Measurements from ENCODE around the gene GRIK5. TPM values are rescaled to one million over a fixed set of nuclear protein-coding genes. Genes with fewer than 3 reads are reported as not detected.
A peak's percentile ranks its signal among the peaks of the same experiment; 100 is the strongest.

Gene GRIK5
- total RNA-seq, 1 experiment from 2014 or later, result not detected

- in situ Hi-C loops (cut with HindIII; ENCODE audit: low pct_unique_long_range_greater_than_20kb, low sequenced_read_pairs), result no loop called here
- no peak for DNase-seq (ENCODE audit: low read depth)
Measured at GRCh38 chr19:41956621-41957020, 113.4 kb downstream of the GRIK5 start.

- DNase-seq (ENCODE audit: low read depth), result no peak
- in situ Hi-C loops (cut with HindIII; ENCODE audit: low pct_unique_long_range_greater_than_20kb, low sequenced_read_pairs), result no loop called here
Measured at GRCh38 chr19:41955521-41955920, 114.5 kb downstream of the GRIK5 start.

- peak; percentile 51 for DNase-seq (ENCODE audit: low read depth)
- in situ Hi-C loops (cut with HindIII; ENCODE audit: low pct_unique_long_range_greater_than_20kb, low sequenced_read_pairs), result no loop called here
Measured at GRCh38 chr19:41951686-41952172, 118.3 kb downstream of the GRIK5 start.

Other genes with a start within 250 kb of the GRIK5 start
- gene LYPD4, start 225.5 kb downstream of the GRIK5 start, total RNA-seq (2014; rRNA removed; shearing (Covaris generic); ENCODE audit: low replicate concordance), result not detected in 2 replicates
- not detected in 2 replicates for gene DMRTC2, start 225.2 kb downstream of the GRIK5 start, total RNA-seq (2014; rRNA removed; shearing (Covaris generic); ENCODE audit: low replicate concordance)
- gene RPS19, start 210.0 kb downstream of the GRIK5 start, total RNA-seq (2014; rRNA removed; shearing (Covaris generic); ENCODE audit: low replicate concordance), result 3,670 and 5,241 TPM in 2 replicates
- not detected in 2 replicates for gene CD79A, start 192.9 kb downstream of the GRIK5 start, total RNA-seq (2014; rRNA removed; shearing (Covaris generic); ENCODE audit: low replicate concordance)
- gene ARHGEF1, start 187.0 kb downstream of the GRIK5 start, total RNA-seq (2014; rRNA removed; shearing (Covaris generic); ENCODE audit: low replicate concordance), result 43.6 and 48.7 TPM in 2 replicates
- gene ERFL, start 141.8 kb downstream of the GRIK5 start, total RNA-seq (2014; rRNA removed; shearing (Covaris generic); ENCODE audit: low replicate concordance), result 0.37 TPM in 1 of 2 replicates, not detected in the other
- gene RABAC1, start 110.9 kb downstream of the GRIK5 start, total RNA-seq (2014; rRNA removed; shearing (Covaris generic); ENCODE audit: low replicate concordance), result 287 and 288 TPM in 2 replicates
- 2.3 TPM in 1 of 2 replicates, not detected in the other for gene ATP1A3, start 76.0 kb downstream of the GRIK5 start, total RNA-seq (2014; rRNA removed; shearing (Covaris generic); ENCODE audit: low replicate concordance)
- gene ZNF574, start 6.0 kb upstream of the GRIK5 start, total RNA-seq (2014; rRNA removed; shearing (Covaris generic); ENCODE audit: low replicate concordance), result 18.2 and 24.6 TPM in 2 replicates
- not detected in 2 replicates for gene POU2F2, start 62.2 kb upstream of the GRIK5 start, total RNA-seq (2014; rRNA removed; shearing (Covaris generic); ENCODE audit: low replicate concordance)
- gene DEDD2, start 147.5 kb upstream of the GRIK5 start, total RNA-seq (2014; rRNA removed; shearing (Covaris generic); ENCODE audit: low replicate concordance), result 72.2 and 128 TPM in 2 replicates
- 8.4 and 12.4 TPM in 2 replicates for gene ZNF526, start 150.1 kb upstream of the GRIK5 start, total RNA-seq (2014; rRNA removed; shearing (Covaris generic); ENCODE audit: low replicate concordance)
- gene GSK3A, start 172.4 kb upstream of the GRIK5 start, total RNA-seq (2014; rRNA removed; shearing (Covaris generic); ENCODE audit: low replicate concordance), result 29.9 and 32.2 TPM in 2 replicates
- 47.1 and 49.5 TPM in 2 replicates for gene ERF, start 184.9 kb upstream of the GRIK5 start, total RNA-seq (2014; rRNA removed; shearing (Covaris generic); ENCODE audit: low replicate concordance)
- 13.6 and 27.5 TPM in 2 replicates for gene CIC, start 199.0 kb upstream of the GRIK5 start, total RNA-seq (2014; rRNA removed; shearing (Covaris generic); ENCODE audit: low replicate concordance)
- 3.0 TPM in 1 of 2 replicates, not detected in the other for gene PRR19, start 231.9 kb upstream of the GRIK5 start, total RNA-seq (2014; rRNA removed; shearing (Covaris generic); ENCODE audit: low replicate concordance)
- gene PAFAH1B3, start 232.4 kb upstream of the GRIK5 start, total RNA-seq (2014; rRNA removed; shearing (Covaris generic); ENCODE audit: low replicate concordance), result 142 and 150 TPM in 2 replicates
- not detected in 2 replicates for gene TMEM145, start 243.1 kb upstream of the GRIK5 start, total RNA-seq (2014; rRNA removed; shearing (Covaris generic); ENCODE audit: low replicate concordance)

Measured in Caki2 (cell line).